ENCODE data around the gene ENO4.

DNA sequence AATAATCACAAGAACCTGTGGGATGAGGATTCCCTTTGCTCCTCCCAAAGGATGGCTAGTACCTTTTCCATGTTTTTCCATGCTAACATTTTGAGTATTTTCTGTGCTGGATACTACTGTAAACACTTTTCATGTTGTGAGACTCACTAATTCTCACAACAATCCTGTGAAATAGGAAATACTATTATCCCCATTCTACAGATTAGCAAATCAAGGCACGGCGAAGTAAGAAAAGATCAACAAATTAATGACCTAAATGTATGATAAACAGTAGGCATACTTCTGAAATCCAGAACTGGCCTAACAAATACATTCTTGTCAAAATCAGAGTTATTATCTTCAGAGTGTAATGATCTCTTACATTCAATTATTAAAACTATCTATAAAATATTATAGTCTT is 69.3 kb downstream of the ENO4 start:
- TF ChIP-seq POLR2A (IDR thresholded peaks at IDR 0.05; ENCODE audit: low read depth, low read length) (no peak), HDAC6 (IDR thresholded peaks at IDR 0.05; ENCODE audit: unreplicated experiment) (no peak), GABPA (IDR thresholded peaks at IDR 0.05; ENCODE audit: low read depth) (no peak), TCF12 (IDR thresholded peaks at IDR 0.05; ENCODE audit: low read depth, low read length) (no peak)
- TF ChIP-seq, protein P1, sequence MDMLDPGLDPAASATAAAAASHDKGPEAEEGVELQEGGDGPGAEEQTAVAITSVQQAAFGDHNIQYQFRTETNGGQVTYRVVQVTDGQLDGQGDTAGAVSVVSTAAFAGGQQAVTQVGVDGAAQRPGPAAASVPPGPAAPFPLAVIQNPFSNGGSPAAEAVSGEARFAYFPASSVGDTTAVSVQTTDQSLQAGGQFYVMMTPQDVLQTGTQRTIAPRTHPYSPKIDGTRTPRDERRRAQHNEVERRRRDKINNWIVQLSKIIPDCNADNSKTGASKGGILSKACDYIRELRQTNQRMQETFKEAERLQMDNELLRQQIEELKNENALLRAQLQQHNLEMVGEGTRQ (IDR thresholded peaks at IDR 0.05; ENCODE audit: borderline replicate concordance, low read depth, low read length): no peak
- TF ChIP-seq, protein P2, sequence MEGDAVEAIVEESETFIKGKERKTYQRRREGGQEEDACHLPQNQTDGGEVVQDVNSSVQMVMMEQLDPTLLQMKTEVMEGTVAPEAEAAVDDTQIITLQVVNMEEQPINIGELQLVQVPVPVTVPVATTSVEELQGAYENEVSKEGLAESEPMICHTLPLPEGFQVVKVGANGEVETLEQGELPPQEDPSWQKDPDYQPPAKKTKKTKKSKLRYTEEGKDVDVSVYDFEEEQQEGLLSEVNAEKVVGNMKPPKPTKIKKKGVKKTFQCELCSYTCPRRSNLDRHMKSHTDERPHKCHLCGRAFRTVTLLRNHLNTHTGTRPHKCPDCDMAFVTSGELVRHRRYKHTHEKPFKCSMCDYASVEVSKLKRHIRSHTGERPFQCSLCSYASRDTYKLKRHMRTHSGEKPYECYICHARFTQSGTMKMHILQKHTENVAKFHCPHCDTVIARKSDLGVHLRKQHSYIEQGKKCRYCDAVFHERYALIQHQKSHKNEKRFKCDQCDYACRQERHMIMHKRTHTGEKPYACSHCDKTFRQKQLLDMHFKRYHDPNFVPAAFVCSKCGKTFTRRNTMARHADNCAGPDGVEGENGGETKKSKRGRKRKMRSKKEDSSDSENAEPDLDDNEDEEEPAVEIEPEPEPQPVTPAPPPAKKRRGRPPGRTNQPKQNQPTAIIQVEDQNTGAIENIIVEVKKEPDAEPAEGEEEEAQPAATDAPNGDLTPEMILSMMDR (IDR thresholded peaks at IDR 0.05 in 2 of 3, conservative IDR thresholded peaks at IDR 0.05 in 1 of 3; ENCODE audit: control insufficient read depth in 2 of 3, extremely low read depth in 1 of 3, insufficient read depth in 1 of 3, low read depth in 3 of 3, low read length in 3 of 3): no peak
- TF ChIP-seq, protein P3, sequence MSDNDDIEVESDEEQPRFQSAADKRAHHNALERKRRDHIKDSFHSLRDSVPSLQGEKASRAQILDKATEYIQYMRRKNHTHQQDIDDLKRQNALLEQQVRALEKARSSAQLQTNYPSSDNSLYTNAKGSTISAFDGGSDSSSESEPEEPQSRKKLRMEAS (IDR thresholded peaks at IDR 0.05; ENCODE audit: low read depth, low read length): no peak
